Measurements from ENCODE around the gene STARD3NL.

STARD3NL gene

DNA sequence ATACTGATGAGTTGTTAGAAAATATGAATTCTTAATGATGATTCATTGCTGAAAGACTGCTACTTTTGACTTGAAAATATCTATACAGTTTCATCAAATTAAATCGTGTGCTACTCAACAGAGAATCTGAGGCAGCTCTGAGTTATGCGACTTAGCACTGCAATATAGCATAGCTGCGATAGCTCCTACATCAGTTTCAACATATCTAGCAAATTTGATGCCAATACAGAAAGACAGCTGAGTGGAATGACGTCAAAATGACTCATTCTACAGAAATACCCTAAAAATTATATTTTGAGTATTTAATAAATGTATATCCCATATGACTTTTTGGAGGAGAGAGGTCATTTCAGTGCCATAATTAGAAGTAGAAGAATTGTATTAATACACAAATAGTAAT, 96.4 kb downstream of the STARD3NL start:
- no peak overlapping the region for H3K4me3 ChIP-seq (ENCODE audit: low read length)
- TF ChIP-seq CTCF (conservative IDR thresholded peaks at IDR 0.05; ENCODE audit: low read depth, low read length), result no peak
- DNase-seq (ENCODE audit: low read depth), result peak; percentile 39

DNA sequence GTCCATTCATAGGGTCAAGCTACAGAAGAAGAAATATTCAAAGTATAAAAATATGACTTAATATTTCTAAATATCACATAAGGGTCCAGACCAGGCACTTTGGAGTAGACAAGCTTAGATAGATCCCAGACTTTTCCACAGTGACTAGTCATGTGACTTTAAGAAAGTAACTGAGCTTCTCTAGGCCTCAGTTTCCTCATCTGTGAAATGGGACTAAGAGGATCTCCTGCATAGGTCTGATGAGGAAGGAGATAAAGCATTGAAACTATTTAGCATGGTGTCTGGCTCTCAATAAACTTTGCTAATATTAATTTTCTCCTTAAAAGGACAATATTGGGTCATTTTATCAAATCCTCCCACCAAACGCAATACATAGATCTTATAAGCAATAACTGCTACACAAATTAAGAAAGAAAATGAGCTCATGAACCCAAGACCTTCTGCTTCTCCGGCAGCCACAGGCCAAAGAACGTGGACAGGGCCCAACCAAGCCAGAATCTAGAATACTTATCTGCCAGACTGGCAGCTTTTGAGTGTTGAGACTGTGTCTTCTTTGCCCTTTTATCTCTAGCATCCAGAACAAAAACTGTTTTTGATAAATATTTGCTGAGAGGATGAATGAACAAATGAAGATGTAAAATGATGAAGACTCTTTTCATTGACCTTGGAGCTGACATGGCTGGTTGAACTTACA, 97.0 kb downstream of the STARD3NL start:
- no peak overlapping the region for H3K4me3 ChIP-seq (ENCODE audit: low read length)
- DNase-seq (ENCODE audit: low read depth), result no peak
- no peak for TF ChIP-seq CTCF (conservative IDR thresholded peaks at IDR 0.05; ENCODE audit: low read depth, low read length)

DNA sequence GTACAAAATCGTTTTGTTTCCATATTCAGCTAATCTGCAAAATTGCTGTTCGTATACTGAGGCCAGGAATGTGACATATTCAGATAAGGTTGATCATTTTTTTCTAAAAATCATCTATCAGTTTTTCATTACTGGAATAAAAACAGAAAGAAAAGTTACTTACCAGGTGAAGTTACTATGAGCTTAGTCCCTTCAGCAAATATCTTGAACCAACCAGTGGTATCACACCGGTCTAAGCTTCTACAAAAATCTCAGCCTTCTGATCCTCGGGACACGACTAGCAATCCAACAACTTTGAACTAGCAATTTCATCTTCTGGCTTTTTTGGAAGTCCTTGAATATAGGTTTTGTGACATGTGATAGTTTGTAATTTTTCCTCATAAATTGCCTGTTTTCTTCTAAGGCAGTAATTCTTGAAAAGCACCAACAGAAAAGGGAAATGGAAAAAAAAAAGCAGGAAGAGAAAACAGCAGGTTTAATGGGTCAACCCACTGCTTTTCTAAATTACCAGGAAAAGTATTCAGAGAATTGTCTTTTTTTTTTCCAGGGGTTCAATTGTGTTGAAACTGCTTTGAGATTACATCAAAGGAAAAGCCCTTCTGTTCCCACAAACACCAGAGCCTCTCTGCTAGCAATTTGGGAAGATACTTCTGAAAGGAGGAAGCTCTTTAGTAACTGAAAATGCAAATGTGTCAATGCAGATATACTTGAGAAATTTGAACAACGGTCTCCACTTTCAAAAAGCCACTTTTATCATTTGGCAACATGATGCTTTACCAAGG, 98.2 kb downstream of the STARD3NL start:
- DNase-seq (ENCODE audit: low read depth), result no peak
- no peak for TF ChIP-seq CTCF (conservative IDR thresholded peaks at IDR 0.05; ENCODE audit: low read depth, low read length)
- no peak overlapping the region for H3K4me3 ChIP-seq (ENCODE audit: low read length)

DNA sequence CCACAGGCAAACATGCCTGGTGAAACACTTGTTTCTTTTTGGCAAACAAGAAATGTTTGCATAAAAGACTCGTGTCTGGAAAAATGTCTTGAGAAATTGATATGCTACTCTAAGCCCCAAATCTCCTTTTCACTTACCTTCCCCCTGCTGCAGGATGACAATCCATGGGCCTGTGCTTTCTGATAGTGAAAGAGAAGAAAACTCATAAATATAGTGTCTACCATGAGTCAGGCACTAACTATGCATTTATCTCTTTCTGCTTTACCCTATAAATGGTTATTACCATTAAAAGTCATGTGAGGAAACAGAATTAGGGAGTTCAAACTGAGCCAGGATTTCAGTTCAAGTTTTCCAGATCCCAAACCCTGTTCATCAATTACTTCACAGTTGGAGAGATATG, 102.0 kb downstream of the STARD3NL start:
- no peak overlapping the region for H3K4me3 ChIP-seq (ENCODE audit: low read length)
- DNase-seq (ENCODE audit: low read depth), result no peak
- no peak for TF ChIP-seq CTCF (conservative IDR thresholded peaks at IDR 0.05; ENCODE audit: low read depth, low read length)

Measured in retinal pigment epithelial cell (primary cell).